Activated CD8-positive, alpha-beta memory T cell treated with anti-CD3 and anti-CD28 coated beads for 1 hour (primary cell): Measurements from ENCODE around the gene TTLL11.
A peak's percentile ranks its signal among the peaks of the same experiment; 100 is the strongest.

Experiments used
- DNase-seq, 2 donors: peaks; one replicate each; pipeline ENCODE4 v3.0.0-alpha.2; 2020; ENCODE audit warnings: low read depth in 1 of 2; ENCODE audit errors: extremely low read depth in 1 of 2

The TTLL11 gene

GRCh38 chr9:122110100-122110833 is 17.2 kb upstream of the TTLL11 start:
- DNase-seq: no peak

- no peak for DNase-seq
Observed at GRCh38 chr9:122109035-122109813, 16.1 kb upstream of the TTLL11 start.

GRCh38 chr9:122107291-122107805 is 14.2 kb upstream of the TTLL11 start:
- DNase-seq: no peak

- DNase-seq: no peak
Observed at GRCh38 chr9:122106576-122106975, 13.5 kb upstream of the TTLL11 start.

- DNase-seq: no peak
Observed at GRCh38 chr9:122103985-122104384, 10.9 kb upstream of the TTLL11 start.

GRCh38 chr9:122102156-122102555 is 9.0 kb upstream of the TTLL11 start:
- DNase-seq: no peak

GRCh38 chr9:122100756-122101155 is 7.6 kb upstream of the TTLL11 start:
- no peak for DNase-seq

- DNase-seq: peak; percentile 29 to 74
Observed at GRCh38 chr9:122099271-122099869, 6.3 kb upstream of the TTLL11 start.

- no peak for DNase-seq
Observed at GRCh38 chr9:122097679-122098315, 4.7 kb upstream of the TTLL11 start.

GRCh38 chr9:122096620-122097415 is 3.7 kb upstream of the TTLL11 start:
- no peak for DNase-seq

- DNase-seq: peak in 1 of 2 donors; percentile 18
Observed at GRCh38 chr9:122095010-122095767, 2.1 kb upstream of the TTLL11 start.

GRCh38 chr9:122091682-122092592 is 1.2 kb downstream of the TTLL11 start:
- no peak for DNase-seq

- no peak for DNase-seq
Observed at GRCh38 chr9:122090981-122091380, 2.1 kb downstream of the TTLL11 start.

- no peak for DNase-seq
Observed at GRCh38 chr9:122090287-122090883, 2.7 kb downstream of the TTLL11 start.

GRCh38 chr9:122088880-122089706 is 4.0 kb downstream of the TTLL11 start:
- DNase-seq: no peak

GRCh38 chr9:122087406-122088200 is 5.5 kb downstream of the TTLL11 start:
- DNase-seq: no peak
